SU-DHL-6 (cell line): ENCODE results near the gene CH25H.

Source experiments
- EZH2phosphoT487 ChIP-seq: fragments of 200-600 bp; sonication (generic), shearing (Covaris generic); conservative IDR thresholded peaks from 2 replicates; pipeline ENCODE4 v1.6.1; 2018; ENCODE audit warnings: mild to moderate bottlenecking, antibody characterized with exemption, low read length, moderate library complexity, mixed read lengths
- TF ChIP-seq, protein P1 (sequence below): fragments of 200-600 bp; sonication (generic); IDR thresholded peaks from one replicate; pipeline ENCODE4 v1.5.1; 2017; ENCODE audit warnings: antibody characterized with exemption, mild to moderate bottlenecking, low read length, moderate library complexity; ENCODE audit not compliant: insufficient read depth, poor library complexity, severe bottlenecking

DNA sequence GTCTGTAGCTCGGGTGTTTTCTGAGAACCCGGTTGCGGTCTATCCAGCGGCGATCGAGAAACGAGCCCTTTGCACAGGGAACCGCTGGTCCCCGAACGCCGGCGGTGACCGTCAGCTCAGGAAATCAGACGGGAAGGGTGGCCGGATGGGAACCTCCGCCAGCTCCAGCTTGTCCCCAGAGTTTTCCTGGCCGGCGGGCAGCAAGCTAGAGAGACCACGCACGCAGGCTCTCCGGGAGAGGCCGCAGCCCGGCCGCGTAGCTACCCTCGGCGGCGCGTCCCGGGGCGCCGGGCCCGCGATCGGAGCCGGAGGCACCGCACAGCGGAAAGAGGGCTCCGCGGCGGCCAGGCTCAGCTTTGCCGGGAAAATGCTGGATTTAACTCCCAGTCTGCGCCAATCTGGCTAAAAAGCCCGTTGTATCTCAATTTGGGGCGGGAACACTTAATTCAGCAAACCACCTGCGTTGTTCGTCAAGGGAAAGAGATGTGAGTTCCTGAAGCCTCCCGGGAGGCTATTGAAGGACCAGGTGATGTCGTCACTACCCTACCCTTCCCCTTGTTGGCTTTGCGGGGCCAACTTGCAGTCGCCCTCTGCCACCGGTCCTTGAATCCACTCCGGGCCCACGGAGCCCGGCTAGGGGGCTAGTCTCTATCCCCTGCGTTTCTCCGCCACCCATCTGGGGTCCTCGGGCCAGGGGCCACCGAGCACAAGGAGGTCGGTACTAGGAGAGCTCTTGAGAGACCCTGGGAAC lies 859 bp upstream of the CH25H start:
- peak; percentile 95; the same call in 1 of the 2 replicates for TF ChIP-seq EZH2phosphoT487
- TF ChIP-seq, protein P1, sequence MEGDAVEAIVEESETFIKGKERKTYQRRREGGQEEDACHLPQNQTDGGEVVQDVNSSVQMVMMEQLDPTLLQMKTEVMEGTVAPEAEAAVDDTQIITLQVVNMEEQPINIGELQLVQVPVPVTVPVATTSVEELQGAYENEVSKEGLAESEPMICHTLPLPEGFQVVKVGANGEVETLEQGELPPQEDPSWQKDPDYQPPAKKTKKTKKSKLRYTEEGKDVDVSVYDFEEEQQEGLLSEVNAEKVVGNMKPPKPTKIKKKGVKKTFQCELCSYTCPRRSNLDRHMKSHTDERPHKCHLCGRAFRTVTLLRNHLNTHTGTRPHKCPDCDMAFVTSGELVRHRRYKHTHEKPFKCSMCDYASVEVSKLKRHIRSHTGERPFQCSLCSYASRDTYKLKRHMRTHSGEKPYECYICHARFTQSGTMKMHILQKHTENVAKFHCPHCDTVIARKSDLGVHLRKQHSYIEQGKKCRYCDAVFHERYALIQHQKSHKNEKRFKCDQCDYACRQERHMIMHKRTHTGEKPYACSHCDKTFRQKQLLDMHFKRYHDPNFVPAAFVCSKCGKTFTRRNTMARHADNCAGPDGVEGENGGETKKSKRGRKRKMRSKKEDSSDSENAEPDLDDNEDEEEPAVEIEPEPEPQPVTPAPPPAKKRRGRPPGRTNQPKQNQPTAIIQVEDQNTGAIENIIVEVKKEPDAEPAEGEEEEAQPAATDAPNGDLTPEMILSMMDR: no peak
